Body of pancreas (tissue), 4 donors: Measurements from ENCODE around the gene RPL13.

Experiments used
- CTCF ChIP-seq, 7 experiments: fragments of 450-650 bp in 4 of 7; fragments of 200-600 bp in 3 of 7; sonication (generic) in 3 of 7; IDR thresholded peaks; one replicate each; pipeline ENCODE4 v1.5.1; 2016 to 2019; ENCODE audit warnings: antibody characterized with exemption in 7 of 7
- POLR2A ChIP-seq, 3 donors: fragments of 450-650 bp; IDR thresholded peaks; one replicate each; pipeline ENCODE4 v1.6.1; 2016; ENCODE audit warnings: antibody characterized with exemption in 3 of 3, mild to moderate bottlenecking in 2 of 3

DNA sequence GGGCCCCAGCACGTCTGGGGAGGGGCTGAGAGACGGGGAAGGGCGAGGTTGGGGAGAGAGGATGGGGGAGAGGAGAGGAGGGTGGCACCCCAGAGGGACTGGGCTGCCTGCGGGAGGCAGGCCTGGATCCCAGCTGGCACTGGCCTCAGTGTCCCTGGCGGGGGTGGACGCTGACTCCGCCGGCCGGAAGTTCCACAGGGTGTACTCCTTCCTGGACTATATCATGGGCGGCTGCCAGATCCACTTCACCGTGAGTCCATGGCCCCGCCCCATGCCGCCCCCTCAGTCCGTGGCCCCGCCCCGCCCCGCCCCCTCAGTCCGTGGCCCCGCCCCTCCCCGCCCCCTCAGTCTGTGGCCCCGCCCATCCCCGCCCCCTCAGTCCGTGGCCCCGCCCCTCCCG lies 26.4 kb downstream of the RPL13 start:
- TF ChIP-seq POLR2A (IDR thresholded peaks at IDR 0.05) (no peak), CTCF (IDR thresholded peaks at IDR 0.05) (no peak)
